ENCODE data around the gene EXOC1L.

- no peak for TF ChIP-seq CTCF (IDR thresholded peaks at IDR 0.05)
- no peak for TF ChIP-seq POLR2AphosphoS5 (IDR thresholded peaks at IDR 0.05)
Observed at GRCh38 chr4:55830048-55830447, 10.5 kb downstream of the EXOC1L start.

Measured in gastroesophageal sphincter (tissue), 3 donors.